Effector memory CD8-positive, alpha-beta T cell (primary cell): ENCODE data around the gene CNN2.

ENCODE experiments used
- ATAC-seq: fragments of 150-1000 bp; cut with Tn5 transposase; replicated peaks from 2 replicates; pipeline ENCODE4 v1.10.0; 2021; ENCODE audit warnings: mild to moderate bottlenecking, moderate library complexity
- DNase-seq, 3 experiments: peaks; one replicate each; pipeline ENCODE4 v3.0.0; 2021
- H3K27ac Mint-ChIP-seq, 2 donors: one replicate each; pipeline ENCODE4 v1.8.0; 2022; ENCODE audit warnings: mild to moderate bottlenecking in 2 of 2, mixed read lengths in 2 of 2, moderate library complexity in 2 of 2
- H3K27me3 Mint-ChIP-seq, 2 donors: one replicate each; pipeline ENCODE4 v1.8.0; 2022; ENCODE audit warnings: mixed read lengths in 2 of 2
- H3K36me3 Mint-ChIP-seq: one replicate; pipeline ENCODE4 v1.8.0; 2022; ENCODE audit warnings: mild to moderate bottlenecking, moderate library complexity, mixed read lengths; ENCODE audit not compliant: insufficient read depth
- H3K4me1 Mint-ChIP-seq, 2 donors: one replicate each; pipeline ENCODE4 v1.8.0; 2022; ENCODE audit warnings: low read depth in 2 of 2, mixed read lengths in 2 of 2
- H3K4me3 Mint-ChIP-seq, 2 donors: one replicate each; pipeline ENCODE4 v1.8.0; 2022; ENCODE audit warnings: mild to moderate bottlenecking in 2 of 2, mixed read lengths in 2 of 2, moderate library complexity in 2 of 2
- H3K9me3 Mint-ChIP-seq, 2 donors: one replicate each; pipeline ENCODE4 v1.8.0; 2022; ENCODE audit warnings: mixed read lengths in 2 of 2

Gene CNN2

DNA sequence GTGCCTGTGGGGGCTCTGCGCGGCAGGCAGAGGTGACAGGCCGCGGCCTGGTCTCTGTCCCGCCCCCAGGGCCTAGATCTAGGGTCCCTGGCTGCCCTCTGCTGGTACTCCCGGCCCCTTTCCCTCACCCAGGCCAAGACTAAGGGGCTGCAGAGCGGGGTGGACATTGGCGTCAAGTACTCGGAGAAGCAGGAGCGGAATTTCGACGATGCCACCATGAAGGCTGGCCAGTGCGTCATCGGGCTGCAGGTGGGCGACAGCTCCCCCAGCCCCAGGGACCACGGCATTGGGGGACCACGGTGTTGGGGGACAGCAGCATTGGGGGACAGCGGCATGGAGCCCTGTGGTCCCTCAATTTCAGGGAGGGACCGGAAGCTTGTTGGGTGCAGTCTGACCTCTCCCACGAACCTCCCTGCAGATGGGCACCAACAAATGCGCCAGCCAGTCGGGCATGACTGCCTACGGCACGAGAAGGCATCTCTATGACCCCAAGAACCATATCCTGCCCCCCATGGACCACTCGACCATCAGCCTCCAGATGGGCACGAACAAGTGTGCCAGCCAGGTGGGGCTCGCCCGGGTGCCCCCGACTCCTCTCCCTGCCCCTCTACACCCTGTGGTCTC is 9.7 kb downstream of the CNN2 start:
- no peaks in the 10 kb centered on the region for H3K27me3 Mint-ChIP-seq
- H3K27ac Mint-ChIP-seq, result peak overlapping the region; percentile 31 to 84
- no peak for ATAC-seq
- H3K4me3 Mint-ChIP-seq, result peak overlapping the region in 1 of 2 donors; percentile 22
- H3K36me3 Mint-ChIP-seq, result peaks cover 86% of the 10 kb centered on the region
- no peaks in the 10 kb centered on the region for H3K9me3 Mint-ChIP-seq
- DNase-seq, result no peak
- H3K4me1 Mint-ChIP-seq, result peaks cover 43 to 53% of the 10 kb centered on the region in 2 donors

DNA sequence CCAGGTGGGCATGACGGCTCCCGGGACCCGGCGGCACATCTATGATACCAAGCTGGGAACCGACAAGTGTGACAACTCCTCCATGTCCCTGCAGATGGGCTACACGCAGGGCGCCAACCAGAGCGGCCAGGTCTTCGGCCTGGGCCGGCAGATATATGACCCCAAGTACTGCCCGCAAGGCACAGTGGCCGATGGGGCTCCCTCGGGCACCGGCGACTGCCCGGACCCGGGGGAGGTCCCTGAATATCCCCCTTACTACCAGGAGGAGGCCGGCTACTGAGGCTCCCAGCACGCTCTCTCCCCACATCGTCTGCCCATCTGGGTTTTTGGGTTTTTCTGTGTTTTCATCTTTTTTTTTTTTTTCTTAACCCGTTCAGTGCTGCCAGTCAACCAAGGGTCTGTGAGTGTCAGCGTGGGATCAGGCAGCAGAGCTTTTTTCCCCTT is 11.2 kb downstream of the CNN2 start:
- Mint-ChIP-seq H3K4me3 (peak overlapping the region; percentile 92 to 96), H3K9me3 (no peaks in the 10 kb centered on the region), H3K4me1 (peaks cover 46 to 59% of the 10 kb centered on the region in 2 donors), H3K36me3 (peaks cover 78% of the 10 kb centered on the region), H3K27ac (peak overlapping the region; percentile 46 to 89), H3K27me3 (no peaks in the 10 kb centered on the region)
- DNase-seq (no peak), ATAC-seq (no peak)

DNA sequence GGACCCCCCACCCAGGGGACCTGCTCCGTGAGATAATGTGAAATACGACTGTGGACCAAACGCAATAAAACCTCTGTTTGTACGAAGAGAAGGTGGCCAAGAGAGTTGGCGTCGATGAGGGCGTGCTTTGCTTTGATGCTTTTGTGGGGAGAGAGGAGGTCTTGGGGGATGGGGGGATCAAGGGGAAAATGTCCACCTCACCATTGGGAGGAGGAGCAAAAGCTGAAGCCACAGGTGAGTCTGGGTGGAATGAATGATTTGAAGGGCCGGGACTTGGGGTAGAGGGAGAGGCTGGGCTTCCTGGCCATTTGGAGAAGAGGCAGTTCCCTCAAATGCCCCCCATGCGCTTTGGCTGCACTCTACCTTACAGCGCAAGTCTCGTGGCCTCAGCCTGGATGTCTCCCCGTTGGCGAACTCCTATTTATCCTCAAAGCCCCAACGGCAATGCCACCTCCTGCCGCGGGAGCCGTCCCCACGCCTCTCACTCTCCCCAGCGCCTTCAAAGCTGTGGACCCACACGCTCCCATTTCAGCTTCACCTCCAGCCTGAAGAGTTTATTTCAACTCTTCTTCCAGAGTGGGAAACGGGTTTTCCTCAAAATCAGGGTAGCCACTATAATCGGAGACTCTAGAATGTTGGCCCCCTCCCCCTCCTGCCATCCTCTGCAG is 12.7 kb downstream of the CNN2 start:
- DNase-seq (no peak), ATAC-seq (no peak)
- Mint-ChIP-seq H3K4me1 (peaks cover 44 to 57% of the 10 kb centered on the region in 2 donors), H3K27me3 (no peaks in the 10 kb centered on the region), H3K27ac (peak overlapping the region; percentile 89 to 92), H3K36me3 (peaks cover 74% of the 10 kb centered on the region), H3K9me3 (no peaks in the 10 kb centered on the region), H3K4me3 (peak overlapping the region; percentile 92 to 96)

DNA sequence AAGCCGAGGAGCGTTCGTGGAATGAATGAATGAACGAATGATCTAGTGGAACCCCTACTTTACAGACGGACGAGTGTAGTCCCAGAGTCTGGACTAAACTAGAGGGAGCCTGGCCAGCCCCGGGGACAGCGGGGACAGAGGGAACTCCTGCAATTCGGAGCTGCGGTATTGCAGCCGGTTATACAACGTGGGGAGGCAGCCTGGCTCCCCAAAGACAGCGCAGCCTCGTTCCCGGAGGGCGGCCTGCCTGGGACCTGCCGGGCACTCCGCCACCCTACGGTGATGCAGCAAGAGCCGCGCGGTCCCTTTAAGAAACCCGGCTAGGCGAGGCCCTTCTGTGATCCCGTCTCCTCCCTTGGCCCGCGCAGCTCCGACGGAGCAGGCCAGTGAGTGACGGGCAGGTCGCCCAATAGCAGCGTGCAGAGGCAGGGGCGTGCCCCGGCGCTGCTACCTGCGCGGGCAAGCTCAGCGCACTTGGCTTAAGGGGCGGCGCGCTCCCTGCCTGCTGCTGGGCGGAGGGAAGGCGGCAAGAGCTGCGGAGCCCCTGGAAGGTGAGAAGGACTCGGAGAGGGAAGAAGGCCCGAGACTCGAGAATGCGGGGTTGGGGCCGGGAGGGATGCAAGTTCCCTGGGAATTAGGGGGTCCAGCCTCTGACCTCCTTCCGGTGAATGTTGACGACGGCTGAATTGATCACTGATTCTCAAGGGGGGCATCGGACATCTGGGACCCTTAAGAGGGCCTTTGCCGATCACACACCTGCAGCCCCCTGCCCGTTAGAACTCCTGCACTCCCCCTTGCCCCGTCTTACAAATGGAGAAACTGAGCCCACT is 13.5 kb downstream of the CNN2 start, which contains the start of gene ABCA7:
TSS of gene ABCA7 (plus strand) at position 462 of the 830 bp plus-strand sequence. CDS start 1,255 bp downstream, outside the sequence.
- Mint-ChIP-seq H3K36me3 (peaks cover 82% of the 10 kb centered on the region), H3K9me3 (no peaks in the 10 kb centered on the region), H3K27ac (peak within 1 kb of the TSS; percentile 89 to 92), H3K4me3 (peak within 1 kb of the TSS; percentile 92 to 96), H3K4me1 (peaks cover 44 to 57% of the 10 kb centered on the region in 2 donors), H3K27me3 (no peaks in the 10 kb centered on the region)
- ATAC-seq (peak; percentile 92), DNase-seq (peak; percentile 99 to 100 (median 100))

DNA sequence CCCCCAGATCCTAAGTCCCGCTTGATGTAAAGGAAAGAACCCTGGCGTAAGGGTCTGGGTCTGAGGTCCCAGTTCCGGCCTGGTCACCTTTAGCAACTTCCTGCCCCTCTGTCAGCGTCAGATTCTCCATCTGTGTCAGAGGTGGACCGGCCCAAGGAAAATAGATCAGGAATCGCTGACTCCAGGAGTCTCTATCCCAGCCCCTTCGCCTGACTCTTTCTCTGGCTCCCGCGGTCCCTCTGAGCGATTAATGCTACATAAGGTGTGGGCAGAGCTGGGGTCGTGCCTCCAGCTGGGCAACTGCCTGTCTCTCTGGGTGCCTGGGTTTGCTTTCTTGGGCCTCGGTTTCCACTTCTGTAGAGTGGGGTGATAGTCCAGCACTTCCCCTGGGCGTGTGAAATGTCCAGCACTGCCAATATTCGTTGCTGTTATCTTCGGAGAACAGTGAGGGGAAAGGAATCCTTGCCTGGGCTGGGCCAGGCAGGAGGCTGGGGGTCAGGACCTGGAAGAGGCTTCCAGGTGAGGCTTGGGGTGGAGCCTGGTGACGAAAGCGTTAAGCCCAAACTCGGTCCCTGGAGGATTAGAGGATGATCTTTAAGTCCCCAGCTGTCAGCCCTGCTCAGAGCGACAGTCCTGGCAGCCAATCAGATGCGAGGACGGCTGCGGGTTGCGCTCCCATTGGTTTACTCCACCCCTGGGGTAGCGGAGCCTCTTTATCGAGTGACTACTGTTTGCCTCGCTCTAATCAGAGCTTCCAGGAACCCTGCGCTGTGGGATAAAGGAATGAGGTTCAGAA is 14.3 kb downstream of the CNN2 start:
- Mint-ChIP-seq H3K36me3 (peaks cover 80% of the 10 kb centered on the region), H3K9me3 (no peaks in the 10 kb centered on the region), H3K27me3 (no peaks in the 10 kb centered on the region), H3K27ac (peak overlapping the region; percentile 86 to 92), H3K4me1 (peaks cover 42 to 58% of the 10 kb centered on the region in 2 donors), H3K4me3 (peak overlapping the region; percentile 92 to 96)
- peak; percentile 83 to 84 (median 84) for DNase-seq
- ATAC-seq, result peak; percentile 54

DNA sequence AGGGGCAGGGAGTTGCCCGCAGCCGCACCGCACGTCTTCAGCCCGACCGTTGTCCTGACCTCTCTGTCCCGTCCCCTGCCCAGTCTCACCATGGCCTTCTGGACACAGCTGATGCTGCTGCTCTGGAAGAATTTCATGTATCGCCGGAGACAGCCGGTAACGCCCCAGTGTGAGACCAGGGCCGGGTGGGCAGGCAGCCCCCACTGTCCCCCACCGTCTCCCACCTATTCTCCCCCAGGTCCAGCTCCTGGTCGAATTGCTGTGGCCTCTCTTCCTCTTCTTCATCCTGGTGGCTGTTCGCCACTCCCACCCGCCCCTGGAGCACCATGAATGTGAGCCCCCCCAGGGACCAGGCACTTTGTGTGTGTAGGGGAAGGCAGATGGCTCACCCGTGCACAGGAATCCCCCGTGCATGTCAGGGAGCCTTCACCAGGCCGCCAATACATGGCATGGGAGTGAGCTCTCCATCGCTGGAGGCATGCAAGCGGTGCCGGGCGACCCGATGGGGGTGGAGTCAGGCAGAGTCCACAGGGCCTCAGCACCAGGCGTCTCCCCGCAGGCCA is 14.9 kb downstream of the CNN2 start:
- H3K27me3 Mint-ChIP-seq, result no peaks in the 10 kb centered on the region
- no peaks in the 10 kb centered on the region for H3K9me3 Mint-ChIP-seq
- DNase-seq (no peak), ATAC-seq (no peak)
- H3K27ac Mint-ChIP-seq, result peak overlapping the region in 1 of 2 donors; percentile 86
- H3K4me1 Mint-ChIP-seq, result peaks cover 40 to 55% of the 10 kb centered on the region in 2 donors
- peaks cover 74% of the 10 kb centered on the region for H3K36me3 Mint-ChIP-seq
- peak overlapping the region; percentile 92 to 96 for H3K4me3 Mint-ChIP-seq

DNA sequence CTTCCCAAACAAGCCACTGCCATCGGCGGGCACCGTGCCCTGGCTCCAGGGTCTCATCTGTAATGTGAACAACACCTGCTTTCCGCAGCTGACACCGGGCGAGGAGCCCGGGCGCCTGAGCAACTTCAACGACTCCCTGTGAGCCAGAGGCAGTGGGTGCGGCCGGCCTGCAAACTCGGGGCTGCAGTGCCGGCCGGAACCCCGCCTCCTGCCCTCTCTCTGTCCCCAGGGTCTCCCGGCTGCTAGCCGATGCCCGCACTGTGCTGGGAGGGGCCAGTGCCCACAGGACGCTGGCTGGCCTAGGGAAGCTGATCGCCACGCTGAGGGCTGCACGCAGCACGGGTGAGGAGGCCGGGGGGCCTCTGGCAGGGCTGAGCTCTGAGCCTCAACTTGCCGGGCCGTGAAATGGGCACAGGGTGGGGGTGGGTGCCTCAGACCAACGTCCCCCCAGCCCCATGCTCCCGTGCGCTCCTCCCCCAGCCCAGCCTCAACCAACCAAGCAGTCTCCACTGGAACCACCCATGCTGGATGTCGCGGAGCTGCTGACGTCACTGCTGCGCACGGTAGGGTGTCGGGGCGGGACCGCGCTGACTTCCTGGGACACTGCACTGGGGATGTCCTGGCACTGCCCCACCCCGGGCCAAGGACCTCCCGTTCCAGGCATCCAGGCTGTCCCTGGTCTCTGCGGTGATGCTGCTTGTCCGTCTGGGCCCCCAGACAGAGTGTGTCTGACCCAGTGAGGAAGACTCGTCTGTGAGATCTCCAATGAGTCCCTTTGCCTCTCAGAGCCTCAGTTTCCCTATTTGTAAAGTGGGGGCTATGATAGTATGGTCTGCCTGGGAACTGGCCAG is 15.7 kb downstream of the CNN2 start:
- DNase-seq (no peak), ATAC-seq (no peak)
- Mint-ChIP-seq H3K36me3 (peaks cover 71% of the 10 kb centered on the region), H3K27me3 (no peaks in the 10 kb centered on the region), H3K9me3 (no peaks in the 10 kb centered on the region), H3K4me1 (peaks cover 40 to 51% of the 10 kb centered on the region in 2 donors), H3K4me3 (peak overlapping the region; percentile 92 to 96), H3K27ac (no peak overlapping the region)

DNA sequence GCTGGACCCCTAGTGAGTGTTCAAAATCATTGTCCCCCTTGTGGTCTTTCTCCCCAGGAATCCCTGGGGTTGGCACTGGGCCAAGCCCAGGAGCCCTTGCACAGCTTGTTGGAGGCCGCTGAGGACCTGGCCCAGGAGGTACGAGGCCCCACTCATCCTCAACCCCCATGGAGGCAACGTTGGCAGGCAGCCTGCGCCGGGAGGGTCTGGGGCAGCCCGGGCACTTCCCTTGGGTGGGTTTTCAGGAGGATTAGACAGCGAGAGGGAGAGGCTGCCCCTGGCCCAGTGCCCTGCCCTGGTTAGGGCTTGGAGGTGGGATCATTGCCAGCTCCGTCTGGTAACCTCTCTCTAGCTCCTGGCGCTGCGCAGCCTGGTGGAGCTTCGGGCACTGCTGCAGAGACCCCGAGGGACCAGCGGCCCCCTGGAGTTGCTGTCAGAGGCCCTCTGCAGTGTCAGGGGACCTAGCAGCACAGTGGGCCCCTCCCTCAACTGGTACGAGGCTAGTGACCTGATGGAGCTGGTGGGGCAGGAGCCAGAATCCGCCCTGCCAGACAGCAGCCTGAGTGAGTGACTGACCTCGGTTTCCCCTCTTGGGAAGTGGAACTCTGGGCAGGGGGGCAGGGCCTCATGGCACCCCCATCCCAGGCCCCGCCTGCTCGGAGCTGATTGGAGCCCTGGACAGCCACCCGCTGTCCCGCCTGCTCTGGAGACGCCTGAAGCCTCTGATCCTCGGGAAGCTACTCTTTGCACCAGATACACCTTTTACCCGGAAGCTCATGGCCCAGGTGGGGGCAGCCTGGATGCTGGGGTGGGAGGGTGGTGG is 16.5 kb downstream of the CNN2 start:
- peaks cover 35 to 44% of the 10 kb centered on the region in 2 donors for H3K4me1 Mint-ChIP-seq
- H3K27me3 Mint-ChIP-seq, result no peaks in the 10 kb centered on the region
- peaks cover 64% of the 10 kb centered on the region for H3K36me3 Mint-ChIP-seq
- H3K27ac Mint-ChIP-seq, result no peak overlapping the region
- no peaks in the 10 kb centered on the region for H3K9me3 Mint-ChIP-seq
- H3K4me3 Mint-ChIP-seq, result peak overlapping the region in 1 of 2 donors; percentile 92
- ATAC-seq (no peak), DNase-seq (no peak)

DNA sequence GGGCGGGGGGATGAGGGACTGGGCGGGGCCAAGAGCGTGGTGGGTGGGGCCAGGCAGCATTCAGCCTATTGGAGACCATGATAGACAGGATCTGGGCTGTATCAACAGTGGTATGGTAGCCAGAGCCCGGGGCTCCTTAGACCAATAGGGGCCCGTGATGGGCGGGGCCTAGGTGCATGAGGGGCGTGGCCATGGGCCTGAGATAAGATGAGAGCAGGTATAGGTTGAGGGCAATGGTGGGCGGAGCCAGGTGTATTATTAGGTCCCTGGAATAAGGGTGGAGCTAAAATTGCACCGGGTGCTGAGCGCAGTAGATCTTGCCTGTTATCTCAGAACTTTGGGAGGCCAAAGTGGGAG is 18.8 kb downstream of the CNN2 start:
- ATAC-seq (peak; percentile 57), DNase-seq (peak; percentile 66 to 76 (median 70))
- Mint-ChIP-seq H3K9me3 (no peaks in the 10 kb centered on the region), H3K4me1 (peaks cover 20 to 21% of the 10 kb centered on the region in 2 donors), H3K27ac (peak overlapping the region in 1 of 2 donors; percentile 83), H3K4me3 (peak overlapping the region in 1 of 2 donors; percentile 39), H3K36me3 (peaks cover 45% of the 10 kb centered on the region), H3K27me3 (no peaks in the 10 kb centered on the region)

DNA sequence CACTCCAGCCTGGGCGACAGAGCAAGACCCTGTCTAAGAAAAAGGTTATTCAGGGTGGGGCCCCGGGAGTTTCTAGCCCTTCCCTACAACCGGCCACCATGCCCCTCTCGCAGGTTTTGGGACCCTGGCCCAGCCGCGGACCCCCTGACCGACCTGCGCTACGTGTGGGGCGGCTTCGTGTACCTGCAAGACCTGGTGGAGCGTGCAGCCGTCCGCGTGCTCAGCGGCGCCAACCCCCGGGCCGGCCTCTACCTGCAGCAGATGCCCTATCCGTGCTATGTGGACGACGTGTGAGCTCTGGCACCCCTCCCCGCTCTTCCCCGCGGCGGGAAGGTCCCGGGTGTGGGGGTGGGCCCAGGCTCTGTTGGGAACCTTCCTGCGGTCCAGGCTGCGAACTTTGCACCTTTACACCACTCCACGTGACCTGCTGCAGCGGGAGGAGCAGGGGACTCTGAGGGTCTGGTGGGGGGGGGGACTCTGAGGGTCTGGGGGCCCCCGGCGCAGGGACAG is 19.8 kb downstream of the CNN2 start:
- ATAC-seq, result no peak
- Mint-ChIP-seq H3K27me3 (no peaks in the 10 kb centered on the region), H3K4me1 (peaks cover 12% of the 10 kb centered on the region in 2 donors), H3K4me3 (no peak overlapping the region), H3K9me3 (no peaks in the 10 kb centered on the region), H3K27ac (no peak overlapping the region), H3K36me3 (peaks cover 38% of the 10 kb centered on the region)
- no peak for DNase-seq
